Fibroblast of villous mesenchyme (primary cell): ENCODE measurements around the gene LIN7C. TPM values are rescaled to one million over a fixed set of nuclear protein-coding genes. Genes with fewer than 3 reads are reported as not detected.

Experiments used
- DNase-seq: peaks from one replicate; pipeline ENCODE4 v3.0.0-alpha.2; 2010; ENCODE audit warnings: low read depth
- H3K4me3 ChIP-seq: 2 replicates; pipeline ENCODE4 v1.5.1; 2011; ENCODE audit warnings: low read depth, mild to moderate bottlenecking, low read length
- CTCF ChIP-seq: IDR thresholded peaks from 2 replicates; pipeline ENCODE4 v1.5.1; 2012; ENCODE audit warnings: low read depth, mild to moderate bottlenecking, low read length; ENCODE audit not compliant: insufficient read depth
- total RNA-seq: library from RNA; depleted of rRNA; stranded (reverse); fragments of >200 nt; gene quantifications from 2 replicates; pipeline ENCODE4 v1.2.3, GENCODE V29; 2012

Gene LIN7C
- total RNA-seq, 1 donor: 91.1 TPM

GRCh38 chr11:27468209-27468994, 38.2 kb downstream of the LIN7C start:
- no peak for TF ChIP-seq CTCF
- peak; percentile 60 for DNase-seq
- no peak overlapping the region for H3K4me3 ChIP-seq

- H3K4me3 ChIP-seq: no peak overlapping the region
- DNase-seq: no peak
- no peak for TF ChIP-seq CTCF
Measured at GRCh38 chr11:27467181-27467913, 39.2 kb downstream of the LIN7C start.

GRCh38 chr11:27466363-27466762, 40.2 kb downstream of the LIN7C start:
- TF ChIP-seq CTCF: no peak
- DNase-seq: no peak
- H3K4me3 ChIP-seq: no peak overlapping the region

- no peak for DNase-seq
- no peak overlapping the region for H3K4me3 ChIP-seq
- TF ChIP-seq CTCF: no peak
Measured at GRCh38 chr11:27465629-27466028, 40.9 kb downstream of the LIN7C start.

- no peak for TF ChIP-seq CTCF
- no peak for DNase-seq
- no peak overlapping the region for H3K4me3 ChIP-seq
Measured at GRCh38 chr11:27464909-27465308, 41.7 kb downstream of the LIN7C start.

- no peak for DNase-seq
- no peak overlapping the region for H3K4me3 ChIP-seq
- TF ChIP-seq CTCF: no peak
Measured at GRCh38 chr11:27464289-27464696, 42.3 kb downstream of the LIN7C start.
